NCI-H2081 (cell line): ENCODE data around the gene PSMC1.
A peak's percentile ranks its signal among the peaks of the same experiment; 100 is the strongest.
"Not testable (repeated sequence)": the region's sequence is repeated elsewhere in the genome, so short reads cannot be mapped to it uniquely, and the experiment has no call there.

Experiments
- DNase-seq, 2 experiments: peaks; one replicate each; lab custom pipeline; 2025; lab: John Stamatoyannopoulos, UW

PSMC1 gene

DNA sequence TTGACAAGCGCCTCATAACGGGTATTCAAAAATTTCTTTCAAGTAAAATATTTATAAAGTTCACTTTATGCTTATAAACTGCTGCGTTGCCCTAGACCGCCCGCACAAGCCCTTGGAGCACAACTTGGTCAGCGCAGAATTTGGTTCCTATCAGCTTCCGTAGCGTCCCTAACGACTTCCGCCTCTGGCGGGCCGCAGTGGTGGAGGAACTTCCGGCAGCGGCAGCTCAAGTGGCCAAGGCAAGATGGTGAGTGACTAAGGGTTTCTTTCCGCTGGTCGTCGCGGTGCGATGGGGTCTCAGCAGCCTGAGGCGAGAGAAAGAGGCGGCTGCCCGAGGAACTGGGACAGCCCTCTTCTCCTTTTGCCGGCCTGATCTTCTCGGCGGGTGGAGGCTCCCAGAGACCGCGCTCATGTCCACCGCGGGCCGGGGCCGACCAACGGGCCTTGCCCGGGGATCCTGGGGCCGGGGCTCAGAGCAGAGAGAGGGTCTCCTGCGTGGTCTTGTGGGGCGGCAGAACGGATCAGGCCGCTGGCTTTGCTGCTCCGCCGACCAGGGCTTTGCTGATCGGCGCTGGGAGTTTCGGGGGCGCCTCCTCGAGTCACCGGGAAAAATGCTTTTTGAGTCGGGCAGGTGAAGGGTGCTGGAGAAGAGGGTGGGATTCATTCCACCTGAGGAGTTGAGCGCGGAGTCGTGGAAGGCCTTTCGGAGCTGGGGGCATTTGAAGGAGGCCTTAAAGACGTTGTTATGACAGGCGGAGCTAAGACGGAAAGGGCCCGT, at the start of gene PSMC1:
TSS of gene PSMC1 (plus strand) at position 200 of the 778 bp plus-strand sequence. CDS start at position 245, 45 bp downstream.
- peak; percentile 92 to 97 for DNase-seq

DNA sequence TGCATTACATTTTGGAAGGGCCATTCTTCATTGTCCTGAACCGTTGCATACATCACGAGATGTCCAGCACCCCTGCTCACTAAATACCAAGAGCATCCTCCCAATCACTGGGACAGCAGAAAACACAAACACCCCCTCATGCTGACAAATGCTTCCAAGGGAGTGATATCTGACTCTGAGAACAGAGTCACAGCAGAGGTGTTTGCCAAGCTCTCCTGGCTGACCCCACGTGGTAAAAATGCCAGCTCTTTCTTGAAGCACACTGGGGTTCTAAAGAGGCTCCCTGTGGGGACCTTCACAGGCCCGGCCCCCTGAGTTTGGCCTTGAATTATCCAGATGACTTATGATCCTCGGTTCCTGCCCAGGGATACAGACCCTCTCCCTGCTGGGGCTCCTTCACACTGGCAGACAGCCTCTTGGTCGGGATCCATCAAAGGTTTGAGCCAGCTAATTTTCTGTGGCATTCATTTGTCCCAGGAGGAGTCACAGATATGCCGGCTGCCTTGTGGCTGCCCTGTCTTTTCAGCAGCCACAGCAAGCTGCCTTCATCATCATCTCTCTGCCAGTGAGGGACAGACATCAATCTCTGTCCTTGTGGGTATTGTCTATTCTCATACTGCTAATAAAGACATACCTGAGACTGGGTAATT, 43.1 kb upstream of the PSMC1 start:
- DNase-seq: no peak

DNA sequence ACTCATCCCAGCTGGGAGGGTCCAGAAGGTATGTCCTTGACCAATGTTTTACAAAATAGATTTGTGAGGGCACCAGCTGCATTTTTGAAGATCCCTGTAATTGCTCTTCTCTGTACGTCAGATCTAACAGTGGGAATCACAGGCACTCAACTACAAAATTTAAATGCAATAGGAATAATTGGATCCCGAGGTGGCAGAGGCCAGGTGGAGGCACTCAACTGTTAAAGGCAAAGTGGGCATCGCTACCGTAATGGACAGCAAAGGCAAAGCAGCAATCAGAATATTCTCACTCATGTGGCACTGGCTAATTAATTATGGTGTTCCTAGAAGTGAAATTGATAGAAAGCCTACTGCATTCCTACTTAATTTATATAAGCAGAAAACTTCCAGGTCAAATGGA, 27.9 kb upstream of the PSMC1 start:
- no peak for DNase-seq

DNA sequence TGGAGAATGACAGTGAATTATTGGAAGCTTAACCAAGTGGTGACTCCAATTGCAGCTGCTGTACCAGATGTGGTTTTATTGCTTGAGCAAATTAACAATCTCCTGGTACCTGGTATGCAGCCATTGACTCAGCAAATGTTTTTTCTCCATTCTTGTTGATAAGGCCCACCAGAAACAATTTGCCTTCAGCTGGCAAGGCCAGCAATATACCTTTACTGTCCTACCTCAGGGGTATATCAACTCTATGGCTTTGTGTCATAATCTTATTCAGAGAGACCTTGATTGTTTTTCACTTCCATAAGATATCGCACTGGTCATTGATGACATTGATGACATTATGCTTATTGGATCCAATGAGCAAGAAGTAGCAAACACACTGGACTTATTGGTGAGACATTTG, 26.4 kb upstream of the PSMC1 start:
- not testable (repeated sequence) for DNase-seq

DNA sequence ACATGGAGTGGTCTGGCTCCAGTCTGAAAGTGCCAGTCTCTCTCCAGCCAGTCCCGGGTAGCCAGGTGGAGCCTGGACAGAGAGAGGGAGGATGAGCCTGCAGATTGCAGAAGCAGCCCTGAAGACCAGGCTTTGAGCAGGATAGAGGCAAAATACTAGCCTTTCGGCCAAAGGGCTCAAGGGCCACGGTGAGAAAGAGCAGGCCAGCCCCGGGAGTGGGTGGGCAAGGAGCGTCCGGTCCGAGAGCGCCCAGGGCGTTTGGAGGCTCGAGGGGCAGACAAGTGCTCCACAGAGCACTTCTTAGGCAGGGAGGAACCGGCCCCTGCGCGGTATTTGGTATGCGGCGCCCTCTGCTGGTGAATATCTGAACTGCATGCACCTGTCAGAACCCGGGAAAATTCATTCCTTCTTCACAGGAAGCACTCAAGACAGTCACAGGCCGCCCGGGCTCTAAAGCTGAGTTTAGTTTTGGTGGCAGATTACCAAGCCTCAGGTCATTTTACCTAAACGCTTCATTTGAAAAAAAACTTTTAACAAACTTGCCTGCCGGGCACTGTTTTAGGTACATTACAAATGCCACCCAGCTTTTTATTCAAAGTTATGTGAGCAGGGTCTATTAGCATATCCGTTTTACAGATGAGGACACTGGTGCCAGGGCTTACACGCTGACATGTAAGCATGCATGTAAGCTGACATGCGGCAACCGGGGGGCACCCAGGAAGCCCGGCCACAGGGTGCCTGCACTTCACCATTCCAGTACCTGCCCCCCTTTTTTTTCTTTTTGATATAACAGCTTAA, 21.0 kb upstream of the PSMC1 start:
- DNase-seq: peak; percentile 68 to 73

DNA sequence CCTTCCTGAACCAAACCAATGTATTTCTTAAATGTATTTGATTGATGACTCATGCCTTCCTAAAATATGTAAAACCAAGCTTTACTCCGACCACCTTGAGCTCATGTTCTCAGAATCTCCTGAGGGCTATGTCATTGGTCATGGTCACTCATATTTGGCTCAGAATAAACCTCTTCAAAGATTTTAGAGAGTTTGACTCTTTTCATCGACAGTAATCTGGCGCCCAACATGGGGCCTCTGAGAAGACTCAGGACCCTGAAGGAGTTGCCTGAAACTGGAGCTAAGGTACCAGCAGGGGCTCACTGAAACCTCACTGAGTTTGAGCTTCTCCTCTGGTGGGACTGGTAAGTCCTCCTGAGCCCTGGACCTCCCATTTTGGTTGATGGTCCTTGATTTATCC, 17.2 kb upstream of the PSMC1 start:
- peak in 1 of 2 experiments; percentile 9 for DNase-seq

DNA sequence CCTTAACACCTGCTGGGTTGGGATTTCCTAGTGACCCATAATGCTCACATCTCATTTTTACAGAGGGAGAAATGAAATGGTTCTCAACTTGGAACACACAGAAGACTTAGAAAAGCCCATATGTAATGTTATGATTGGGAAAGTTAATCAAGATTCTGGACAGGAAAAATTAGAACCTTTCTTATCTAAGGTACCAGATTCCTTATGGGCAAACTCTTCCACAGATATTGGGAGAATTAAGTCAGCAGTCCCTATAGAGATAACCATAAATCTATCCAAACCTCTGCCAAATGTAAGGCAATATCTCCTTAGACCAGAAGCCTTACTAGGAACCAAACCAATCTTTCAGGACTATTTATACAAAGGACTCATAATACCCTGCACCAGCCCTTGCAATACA, 13.9 kb upstream of the PSMC1 start:
- no peak for DNase-seq

DNA sequence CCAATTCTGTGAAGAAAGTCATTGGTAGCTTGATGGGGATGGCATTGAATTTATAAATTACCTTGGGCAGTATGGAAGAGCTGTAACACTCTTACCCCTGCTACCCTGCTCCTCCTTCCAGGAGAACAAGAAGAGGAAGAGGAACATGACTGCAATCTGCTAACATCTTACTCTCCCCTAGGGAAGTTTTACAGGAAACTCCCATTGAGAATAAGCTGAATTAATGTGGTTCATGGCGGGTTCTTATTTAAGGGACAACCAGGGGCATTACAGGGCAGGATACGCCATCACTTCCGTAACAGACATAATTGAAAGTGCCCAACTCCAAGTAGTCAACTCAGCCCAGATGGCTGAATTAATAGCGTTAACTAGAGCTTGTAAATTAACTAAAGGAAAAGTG, 9.4 kb upstream of the PSMC1 start:
- no peak for DNase-seq

DNA sequence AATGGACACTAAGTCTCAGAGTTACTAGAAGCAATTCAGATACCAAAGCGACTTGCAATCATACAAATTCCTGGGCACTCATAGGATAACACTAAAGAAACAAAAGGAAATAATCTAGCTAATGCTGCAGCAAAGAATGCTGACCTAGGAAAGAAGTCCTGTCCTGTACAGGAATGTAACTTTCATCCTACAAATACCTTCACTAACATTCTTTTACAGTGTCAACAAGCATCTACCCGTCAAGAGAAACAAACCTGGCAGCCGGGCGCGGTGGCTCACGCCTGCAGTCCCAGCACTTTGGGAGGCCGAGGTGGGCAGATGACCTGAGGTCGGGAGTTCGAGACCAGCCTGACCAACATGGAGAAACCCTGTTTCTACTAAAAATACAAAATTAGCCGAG, 8.9 kb upstream of the PSMC1 start:
- DNase-seq: not testable (repeated sequence)

DNA sequence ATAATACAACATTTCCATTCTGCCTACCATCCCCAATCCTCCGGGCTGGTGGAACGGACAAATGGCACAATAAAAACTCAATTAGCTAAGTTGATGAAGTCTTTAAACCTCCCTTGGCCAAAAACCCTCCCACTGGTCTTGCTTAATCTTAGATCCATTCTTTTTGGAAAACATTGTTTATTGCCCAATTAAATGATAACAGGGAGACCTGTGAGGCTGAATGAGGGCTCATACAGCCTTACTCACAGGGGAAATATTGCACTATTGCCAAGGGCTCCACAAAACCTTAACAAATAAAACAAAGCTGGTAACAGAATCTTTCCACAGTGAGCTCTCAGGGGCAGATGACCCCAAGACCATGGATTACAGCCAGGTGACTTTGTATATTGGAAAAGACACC, 7.8 kb upstream of the PSMC1 start:
- no peak for DNase-seq

DNA sequence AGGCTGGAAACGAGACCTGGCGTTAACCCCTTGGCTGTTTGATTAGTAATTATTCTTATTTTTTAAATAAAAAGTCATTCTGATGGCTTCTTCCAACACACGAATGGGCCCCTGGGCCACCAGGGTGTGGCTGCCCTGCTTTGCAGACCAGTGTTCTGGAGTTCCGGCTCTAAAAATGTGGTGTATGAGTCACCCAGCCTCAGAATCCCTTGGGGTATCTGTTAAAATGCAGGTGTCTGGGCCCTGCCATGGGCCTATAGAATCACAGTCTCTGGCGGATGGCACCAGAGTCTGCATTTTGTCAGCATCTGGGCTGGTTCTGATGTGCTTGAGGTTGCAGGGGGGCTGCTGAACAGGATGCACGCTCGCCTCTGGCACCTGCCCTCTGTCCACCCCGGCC, 2.5 kb upstream of the PSMC1 start:
- DNase-seq: no peak

DNA sequence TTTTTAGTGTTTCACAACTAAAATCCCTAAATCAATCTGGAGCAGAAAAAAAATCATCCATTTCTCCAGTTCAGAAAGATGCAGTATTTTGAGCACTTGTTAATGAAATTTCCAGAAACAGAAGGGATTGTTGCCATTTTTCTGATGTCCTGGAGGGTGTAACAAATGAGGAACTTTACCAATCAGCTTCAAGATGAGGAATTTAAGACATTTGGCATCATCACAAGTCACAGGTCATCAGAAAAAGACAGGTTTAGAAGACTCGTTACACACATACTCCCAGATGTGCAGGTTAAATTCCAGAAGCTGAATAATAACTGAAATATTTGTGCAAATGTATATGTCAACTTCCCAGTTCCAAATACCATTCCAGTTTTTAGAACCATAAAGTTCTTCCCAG, 482 bp upstream of the PSMC1 start:
- DNase-seq: no peak

DNA sequence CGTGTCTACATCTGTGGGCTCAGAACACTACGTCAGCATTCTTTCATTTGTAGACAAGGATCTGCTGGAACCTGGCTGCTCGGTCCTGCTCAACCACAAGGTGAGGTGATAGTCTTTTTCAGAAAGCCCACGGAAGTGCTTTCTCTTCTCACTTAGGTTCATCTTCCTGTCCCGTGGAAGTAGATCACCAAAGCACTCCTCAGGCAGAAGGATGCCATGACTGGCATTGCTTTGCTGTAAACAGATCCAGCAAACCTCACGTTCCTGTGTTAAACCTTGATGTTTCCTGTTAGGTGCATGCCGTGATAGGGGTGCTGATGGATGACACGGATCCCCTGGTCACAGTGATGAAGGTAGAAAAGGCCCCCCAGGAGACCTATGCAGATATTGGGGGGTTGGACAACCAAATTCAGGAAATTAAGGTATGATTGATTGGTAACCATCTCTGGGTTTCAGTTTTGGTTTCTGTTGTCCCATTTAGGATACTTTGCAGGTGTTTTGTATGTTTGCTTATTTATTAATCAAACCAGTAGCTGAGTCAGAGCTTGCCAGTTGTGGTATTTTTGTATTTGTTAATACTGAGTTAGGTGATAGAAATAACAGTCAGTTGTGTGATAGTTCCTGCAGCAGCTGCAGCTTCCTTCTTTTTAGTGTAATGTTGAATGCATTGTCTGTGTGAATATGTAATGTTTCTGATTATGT, 7.5 kb downstream of the PSMC1 start:
- DNase-seq: no peak

DNA sequence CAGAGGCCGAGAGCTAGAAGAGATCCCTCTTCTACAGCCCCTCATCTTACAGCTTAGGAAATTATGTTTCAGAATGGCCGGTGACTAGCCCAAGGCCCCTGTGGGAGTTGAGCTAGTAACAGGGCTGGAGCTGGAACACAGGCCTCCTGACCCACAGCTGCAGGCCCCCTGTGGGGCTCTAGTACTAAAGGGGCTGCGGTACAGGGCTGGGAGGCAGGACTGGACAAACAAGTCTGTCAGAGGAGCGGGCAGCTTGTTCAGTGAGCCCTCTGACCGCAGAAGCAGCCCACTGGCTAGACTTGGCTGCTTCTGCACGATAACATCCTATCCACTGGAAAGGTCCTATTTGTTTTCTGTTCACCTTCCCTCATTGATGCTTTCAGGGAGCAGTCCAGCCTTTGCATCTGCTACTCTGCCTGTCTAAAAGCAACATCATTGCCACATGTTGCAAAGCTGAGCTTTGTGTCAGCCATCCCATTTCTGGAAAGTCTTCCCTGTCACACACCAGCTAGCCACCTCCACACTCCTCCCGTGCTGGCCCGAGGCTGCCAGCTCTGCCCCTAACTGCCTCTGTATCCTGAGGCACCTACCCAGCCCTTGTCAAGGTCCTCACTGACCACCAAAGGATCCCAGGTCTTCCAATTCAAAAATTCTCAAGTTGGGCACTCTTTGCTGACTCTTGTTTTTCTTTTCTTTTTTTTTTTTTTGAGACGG, 10.2 kb downstream of the PSMC1 start:
- DNase-seq: no peak

DNA sequence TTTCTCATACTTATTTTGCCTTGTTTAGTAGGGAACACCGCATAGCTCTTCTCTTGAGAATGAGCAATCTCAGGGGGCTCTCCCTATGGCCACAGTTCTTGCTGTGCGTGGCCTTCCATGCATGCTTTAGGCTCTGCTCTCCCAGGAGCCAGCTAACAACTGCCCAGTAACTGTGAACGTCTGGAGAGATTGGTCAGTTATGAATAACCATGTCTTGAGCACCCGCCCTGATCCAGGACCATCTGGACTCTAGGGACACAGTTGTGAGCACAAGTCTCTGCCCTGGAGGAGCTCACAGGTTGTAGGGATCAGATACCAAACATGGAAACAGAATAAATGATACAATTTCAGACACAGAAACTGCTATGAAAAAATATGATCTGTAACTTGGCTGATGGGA, 12.1 kb downstream of the PSMC1 start:
- no peak for DNase-seq

DNA sequence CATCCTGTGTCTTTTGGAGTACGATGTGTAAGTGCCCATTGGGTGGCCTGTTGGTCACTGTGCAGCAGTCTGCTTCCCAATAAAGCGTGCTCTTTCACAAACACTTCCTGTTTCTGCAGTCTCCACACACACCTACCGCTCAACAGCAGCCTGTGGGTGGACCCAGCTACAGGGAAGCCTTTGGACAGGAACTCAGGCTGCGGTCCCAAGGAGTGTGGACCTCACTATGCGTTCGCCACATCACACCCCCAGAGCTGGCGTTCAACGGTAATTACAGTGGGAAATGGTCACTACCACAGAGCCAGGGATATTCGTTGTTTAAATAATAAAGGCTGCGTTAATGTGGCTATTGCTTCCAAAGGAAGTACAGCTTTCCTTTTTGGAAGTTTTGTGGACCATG, 16.2 kb downstream of the PSMC1 start:
- DNase-seq: no peak

DNA sequence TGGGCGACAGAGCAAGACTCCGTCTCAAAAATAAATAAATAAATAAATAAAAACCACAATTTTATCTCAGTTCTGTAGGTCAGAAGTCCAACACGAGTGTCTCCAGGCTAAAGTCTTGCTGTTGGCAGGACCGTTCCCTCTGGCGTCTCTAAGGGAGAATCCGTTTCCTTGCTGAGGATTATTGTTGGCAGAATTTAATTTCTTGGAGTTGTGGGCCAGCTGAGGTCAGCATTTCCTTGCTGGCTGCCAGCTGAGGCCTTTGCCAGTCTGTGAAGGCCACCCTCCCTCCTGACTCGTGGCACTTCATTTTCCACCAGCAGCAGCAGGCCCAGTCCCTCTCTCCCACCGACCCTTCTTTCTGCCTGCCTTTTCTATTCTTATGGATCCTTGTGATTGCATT, 17.2 kb downstream of the PSMC1 start:
- DNase-seq: no peak

DNA sequence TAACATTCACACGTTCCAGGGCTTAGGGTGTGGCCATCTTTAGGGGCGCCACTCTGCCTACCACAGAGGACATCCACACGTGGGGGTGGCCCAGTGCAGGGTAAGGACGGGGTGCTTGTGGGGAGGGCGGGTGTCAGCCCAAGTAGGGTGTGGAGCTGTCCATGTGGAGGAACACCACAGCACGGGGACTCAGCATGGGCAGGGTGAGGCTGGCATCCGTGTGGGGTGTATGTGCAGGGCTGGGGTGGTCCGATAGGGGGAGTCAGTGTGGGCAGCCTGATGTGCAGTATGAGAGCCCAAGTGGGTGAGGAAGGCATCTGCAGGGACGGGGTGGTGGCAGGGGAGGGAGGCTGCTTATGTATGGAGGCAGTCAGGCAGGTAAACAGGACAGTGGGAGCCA, 17.7 kb downstream of the PSMC1 start:
- DNase-seq: no peak

DNA sequence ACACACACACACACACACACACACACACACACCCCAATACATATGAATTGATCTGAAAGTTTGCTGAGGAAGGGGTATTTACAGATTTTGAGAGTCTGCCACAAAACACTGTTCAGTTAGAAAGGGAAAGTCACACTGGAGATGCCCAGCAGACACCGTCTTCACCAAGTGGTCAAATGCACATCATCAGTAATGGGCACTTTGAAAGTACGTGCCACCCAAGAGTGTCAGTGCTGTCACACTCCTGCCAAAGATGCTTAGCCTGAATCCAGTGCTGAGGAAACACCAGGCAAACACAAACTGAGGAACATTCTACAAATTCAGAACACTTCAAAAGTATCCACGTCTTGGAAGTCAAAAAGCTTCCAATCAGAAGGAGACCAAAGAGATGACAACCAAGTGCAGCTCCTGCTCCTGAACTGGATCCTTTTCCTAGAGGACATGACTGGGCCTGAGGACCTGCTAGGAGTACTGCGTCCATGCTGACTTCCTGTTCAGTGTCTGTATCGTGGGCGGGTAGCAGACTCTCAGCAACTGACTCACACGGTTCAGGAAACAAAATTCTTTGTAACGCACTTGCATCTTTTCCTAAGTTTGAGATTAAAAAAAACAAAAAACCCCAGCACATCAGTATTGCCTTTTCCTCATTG, 18.6 kb downstream of the PSMC1 start:
- no peak for DNase-seq

DNA sequence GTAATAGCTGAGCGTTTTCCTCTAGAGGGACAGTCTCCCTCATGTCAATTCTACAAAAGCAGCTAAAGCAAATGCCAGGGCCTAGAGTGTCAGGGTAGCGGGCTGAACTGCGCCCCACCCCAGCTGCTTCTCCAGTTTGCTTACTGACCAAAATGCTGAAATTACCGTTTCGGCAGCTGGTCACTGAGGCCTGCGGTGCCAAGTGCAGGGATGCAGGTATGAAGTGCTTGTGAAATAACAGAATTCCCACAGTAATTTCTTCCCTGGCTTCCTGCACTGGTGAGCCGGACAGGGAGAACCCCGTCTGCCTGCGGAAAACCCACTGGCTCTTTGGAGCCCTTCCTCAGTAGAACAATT, 19.1 kb downstream of the PSMC1 start:
- DNase-seq: no peak

DNA sequence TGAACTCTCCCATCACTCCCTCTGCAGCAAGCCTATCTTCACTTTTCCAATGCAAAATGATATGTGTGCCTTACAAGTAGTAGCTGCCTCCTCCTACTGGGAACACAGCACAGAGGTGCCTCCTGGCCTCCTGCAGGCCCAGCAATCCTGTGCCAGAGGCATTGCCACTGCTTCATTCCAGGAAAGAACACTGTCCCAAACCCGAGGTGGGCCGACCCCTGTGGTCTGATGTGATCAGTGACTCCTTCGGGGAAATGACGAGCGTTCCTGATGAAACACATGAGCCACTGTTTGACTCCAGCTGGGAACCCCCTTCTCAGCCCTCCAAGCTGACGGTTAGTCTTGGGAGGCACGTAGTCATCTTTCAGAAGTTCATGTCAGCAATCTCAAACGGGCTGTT, 19.5 kb downstream of the PSMC1 start:
- DNase-seq: no peak
